H9 (cell line): ENCODE measurements around the gene SHLD2. TPM values are rescaled to one million over a fixed set of nuclear protein-coding genes. Genes with fewer than 3 reads are reported as not detected.
"Not testable (repeated sequence)": the region's sequence is repeated elsewhere in the genome, so short reads cannot be mapped to it uniquely, and the experiment has no call there.

ENCODE experiments used
- DNase-seq: peaks from one replicate; pipeline ENCODE4 v3.0.0-alpha.2; 2017
- H2AFZ ChIP-seq: one replicate; pipeline ENCODE4 v1.6.1; 2013; ENCODE audit warnings: mild to moderate bottlenecking, low read length, control low read depth, moderate library complexity
- H2AK5ac ChIP-seq: 2 replicates; pipeline ENCODE4 v1.6.1; 2013; ENCODE audit warnings: low read length, control low read depth, mixed read lengths; ENCODE audit not compliant: insufficient read length
- H2BK120ac ChIP-seq: one replicate; pipeline ENCODE4 v1.6.1; 2013; ENCODE audit warnings: low read depth, mild to moderate bottlenecking, low read length, control low read depth, inconsistent platforms; ENCODE audit not compliant: poor library complexity, severe bottlenecking
- H2BK12ac ChIP-seq: 2 replicates; pipeline ENCODE4 v1.6.1; 2013; ENCODE audit warnings: low read length, control low read depth, mixed read lengths, low read depth; ENCODE audit not compliant: insufficient read length
- H2BK15ac ChIP-seq: 2 replicates; pipeline ENCODE4 v1.6.1; 2013; ENCODE audit warnings: low read depth, low read length, control low read depth
- H2BK20ac ChIP-seq: one replicate; pipeline ENCODE4 v1.6.1; 2013; ENCODE audit warnings: low read depth, mild to moderate bottlenecking, low read length, control low read depth, inconsistent platforms; ENCODE audit not compliant: poor library complexity, severe bottlenecking
- H2BK5ac ChIP-seq: 2 replicates; pipeline ENCODE4 v1.6.1; 2013; ENCODE audit warnings: low read length, control low read depth, mixed read lengths; ENCODE audit not compliant: insufficient read length
- H3K14ac ChIP-seq: 2 replicates; pipeline ENCODE4 v1.6.1; 2013; ENCODE audit warnings: low read length, control low read depth; ENCODE audit not compliant: insufficient read depth
- H3K18ac ChIP-seq: 2 replicates; pipeline ENCODE4 v1.6.1; 2013; ENCODE audit warnings: low read depth, mild to moderate bottlenecking, mixed read lengths, low read length, control low read depth; ENCODE audit not compliant: insufficient read length
- H3K23ac ChIP-seq: 2 replicates; pipeline ENCODE4 v1.6.1; 2013; ENCODE audit warnings: low read length, control low read depth, mixed read lengths, low read depth; ENCODE audit not compliant: insufficient read length
- H3K23me2 ChIP-seq: 2 replicates; pipeline ENCODE4 v1.6.1; 2013; ENCODE audit warnings: low read depth, mild to moderate bottlenecking, mixed read lengths, low read length, control low read depth; ENCODE audit not compliant: insufficient read length, poor library complexity, severe bottlenecking
- H3K27ac ChIP-seq: 2 replicates; pipeline ENCODE4 v1.5.1; 2013; ENCODE audit warnings: low read length, control low read depth, mixed read lengths, low read depth; ENCODE audit not compliant: insufficient read length
- H3K27me3 ChIP-seq: 2 replicates; pipeline ENCODE4 v1.6.1; 2013; ENCODE audit warnings: low read length, control low read depth, inconsistent platforms; ENCODE audit not compliant: insufficient read depth
- H3K4ac ChIP-seq: 2 replicates; pipeline ENCODE4 v1.6.1; 2013; ENCODE audit warnings: low read depth, mild to moderate bottlenecking, control low read depth, inconsistent platforms, low read length, moderate library complexity
- H3K4me1 ChIP-seq: 2 replicates; pipeline ENCODE4 v1.6.1; 2013; ENCODE audit warnings: low read length, control low read depth, inconsistent platforms; ENCODE audit not compliant: insufficient read depth
- H3K4me2 ChIP-seq: 2 replicates; pipeline ENCODE4 v1.6.1; 2013; ENCODE audit warnings: low read length, control low read depth, mixed read lengths; ENCODE audit not compliant: insufficient read length, insufficient read depth
- H3K56ac ChIP-seq: 2 replicates; pipeline ENCODE4 v1.6.1; 2013; ENCODE audit warnings: low read depth, mild to moderate bottlenecking, mixed read lengths, low read length, control low read depth; ENCODE audit not compliant: insufficient read length
- H3K79me1 ChIP-seq: 2 replicates; pipeline ENCODE4 v1.6.1; 2013; ENCODE audit warnings: low read depth, mild to moderate bottlenecking, moderate library complexity, low read length, control low read depth, inconsistent platforms; ENCODE audit not compliant: insufficient read depth, poor library complexity, severe bottlenecking
- H3K79me2 ChIP-seq: 2 replicates; pipeline ENCODE4 v1.6.1; 2013; ENCODE audit warnings: low read length, control low read depth, inconsistent platforms; ENCODE audit not compliant: insufficient read depth
- H3K9ac ChIP-seq: 2 replicates; pipeline ENCODE4 v1.6.1; 2013; ENCODE audit warnings: low read length, control low read depth, mixed read lengths; ENCODE audit not compliant: insufficient read length; ENCODE audit errors: extremely low read depth
- H3K9me3 ChIP-seq: one replicate; pipeline ENCODE4 v1.6.1; 2013; ENCODE audit warnings: low read depth, low read length, inconsistent platforms; ENCODE audit not compliant: control insufficient read depth
- H3T11ph ChIP-seq: one replicate; pipeline ENCODE4 v1.6.1; 2013; ENCODE audit warnings: mild to moderate bottlenecking, low read length, control low read depth, inconsistent platforms
- H4K20me1 ChIP-seq: one replicate; pipeline ENCODE4 v1.6.1; 2013; ENCODE audit not compliant: control insufficient read depth, insufficient read length, insufficient read depth
- H4K5ac ChIP-seq: 2 replicates; pipeline ENCODE4 v1.6.1; 2013; ENCODE audit warnings: low read depth, mild to moderate bottlenecking, mixed read lengths, low read length, control low read depth; ENCODE audit not compliant: insufficient read length
- H4K8ac ChIP-seq: replicated peaks from 2 replicates; pipeline ENCODE4 v1.6.1; 2013; ENCODE audit warnings: low read length, control low read depth, mixed read lengths, low read depth; ENCODE audit not compliant: insufficient read length
- H4K91ac ChIP-seq: 2 replicates; pipeline ENCODE4 v1.6.1; 2013; ENCODE audit warnings: low read depth, mild to moderate bottlenecking, moderate library complexity, mixed read lengths, low read length, control low read depth; ENCODE audit not compliant: insufficient read length
- H3K27ac Mint-ChIP-seq, 3 experiments: 2 replicates in 2 of 3; 3 replicates in 1 of 3; pipeline ENCODE4 v1.8.0; 2020 to 2021; ENCODE audit warnings: mixed read lengths in 3 of 3, mild to moderate bottlenecking in 1 of 3, moderate library complexity in 1 of 3
- H3K27me3 Mint-ChIP-seq: 2 replicates; pipeline ENCODE4 v1.8.0; 2021; ENCODE audit warnings: low read depth, mild to moderate bottlenecking, moderate library complexity, mixed read lengths
- H3K36me3 Mint-ChIP-seq, 3 experiments: 2 replicates in 2 of 3; 3 replicates in 1 of 3; pipeline ENCODE4 v1.8.0; 2020 to 2021; ENCODE audit warnings: low read depth in 3 of 3, mixed read lengths in 3 of 3; ENCODE audit not compliant: insufficient read depth in 1 of 3
- H3K4me1 Mint-ChIP-seq, 2 experiments: 2 replicates each; pipeline ENCODE4 v1.8.0; 2020; ENCODE audit warnings: mixed read lengths in 2 of 2
- H3K4me3 Mint-ChIP-seq, 2 experiments: 2 replicates in 1 of 2; 3 replicates in 1 of 2; pipeline ENCODE4 v1.8.0; 2020 to 2021; ENCODE audit warnings: mild to moderate bottlenecking in 2 of 2, mixed read lengths in 2 of 2, moderate library complexity in 1 of 2
- H3K9me3 Mint-ChIP-seq, 2 experiments: 2 replicates in 1 of 2; 3 replicates in 1 of 2; pipeline ENCODE4 v1.8.0; 2020; ENCODE audit warnings: mild to moderate bottlenecking in 2 of 2, mixed read lengths in 2 of 2, moderate library complexity in 1 of 2
- WGBS: extraction: QIAGEN DNeasy Blood & Tissue Kit; methylation state at CpG from one replicate; pipeline ENCODE4 v1.1.7; 2013; ENCODE audit warnings: missing lambda C conversion rate, low lambda C conversion rate, mixed read lengths; ENCODE audit not compliant: insufficient read length; ENCODE audit errors: extremely low coverage; 5-methylcytosine and 5-hydroxymethylcytosine counted together
- total RNA-seq: library from RNA; stranded (reverse); gene quantifications from 2 replicates; pipeline ENCODE4 v1.2.1, GENCODE V29; 2021

Gene SHLD2
- total RNA-seq, 1 experiment from 2014 or later, result 27.8 TPM

DNA sequence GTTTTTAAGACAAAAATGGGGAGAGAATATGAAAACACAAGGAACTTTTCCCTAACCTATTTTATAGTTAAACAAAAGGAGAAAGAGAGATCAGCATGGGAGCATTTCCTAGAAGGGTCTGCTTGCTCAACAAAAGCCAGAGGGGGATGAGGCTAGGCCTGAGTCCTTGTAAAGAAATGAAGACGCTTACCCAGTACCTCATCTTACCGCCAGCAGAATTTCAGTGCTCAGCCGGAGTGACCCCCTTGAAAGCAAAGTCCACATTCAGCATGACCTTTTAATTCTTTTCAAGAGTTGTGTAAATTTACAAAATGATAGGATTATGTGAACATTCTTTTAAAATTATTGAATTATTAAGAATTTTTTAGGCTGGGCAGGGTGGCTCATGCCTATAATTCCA lies 82.6 kb downstream of the SHLD2 start:
- H3K18ac ChIP-seq, H3K79me1 ChIP-seq, DNase-seq, H3K36me3 Mint-ChIP-seq, H2BK15ac ChIP-seq, H3K27me3 ChIP-seq, H2BK20ac ChIP-seq, H2BK120ac ChIP-seq, H3K56ac ChIP-seq, H3K9ac ChIP-seq, H4K5ac ChIP-seq, H3K9me3 Mint-ChIP-seq, H4K8ac ChIP-seq, H3K14ac ChIP-seq, H3T11ph ChIP-seq, H4K91ac ChIP-seq, H4K20me1 ChIP-seq, H3K23me2 ChIP-seq, H2BK5ac ChIP-seq, H3K27ac Mint-ChIP-seq, H3K27ac ChIP-seq, H3K79me2 ChIP-seq, H3K4me3 Mint-ChIP-seq, H3K9me3 ChIP-seq, H2BK12ac ChIP-seq, H3K23ac ChIP-seq, H3K27me3 Mint-ChIP-seq, H3K4ac ChIP-seq, H3K4me2 ChIP-seq, H3K4me1 Mint-ChIP-seq, H2AK5ac ChIP-seq, H2AFZ ChIP-seq, H3K4me1 ChIP-seq: not testable (repeated sequence)
- no CpG with 5 or more reads among the region's 3 CpGs for WGBS

DNA sequence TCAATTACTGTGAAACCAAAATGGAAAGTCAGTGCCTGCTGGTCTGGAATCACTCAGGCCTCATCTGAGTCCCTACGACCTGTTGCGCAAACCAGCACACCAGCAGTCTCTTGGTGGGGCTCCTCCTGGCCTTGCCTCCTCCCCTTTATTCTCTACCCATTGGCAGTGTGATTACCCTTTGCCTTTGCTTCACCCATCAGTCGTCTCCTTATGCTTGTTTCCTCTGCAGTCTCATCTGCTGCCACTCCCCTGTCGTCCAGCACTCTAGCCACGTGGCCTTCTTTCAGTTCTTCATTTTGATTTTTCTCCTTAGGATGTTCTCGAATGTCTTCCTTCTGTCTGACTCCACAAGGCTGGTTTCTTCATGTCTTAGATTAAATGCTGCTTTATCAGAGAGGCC lies 89.4 kb downstream of the SHLD2 start:
- H3K79me1 ChIP-seq, H3K9ac ChIP-seq, H3K4me1 ChIP-seq, H3K9me3 Mint-ChIP-seq, DNase-seq, H3K27me3 ChIP-seq, H3K56ac ChIP-seq, H2AFZ ChIP-seq, H3K27me3 Mint-ChIP-seq, H3K27ac ChIP-seq, H3K14ac ChIP-seq, H3T11ph ChIP-seq, H2BK5ac ChIP-seq, H2BK20ac ChIP-seq, H4K91ac ChIP-seq, H3K23ac ChIP-seq, H3K4me2 ChIP-seq, H4K20me1 ChIP-seq, H2BK15ac ChIP-seq, H3K4ac ChIP-seq, H3K4me1 Mint-ChIP-seq, H2BK120ac ChIP-seq, H2BK12ac ChIP-seq, H3K23me2 ChIP-seq, H4K8ac ChIP-seq, H3K4me3 Mint-ChIP-seq, H3K9me3 ChIP-seq, H3K18ac ChIP-seq, H3K79me2 ChIP-seq, H2AK5ac ChIP-seq, H4K5ac ChIP-seq: not testable (repeated sequence)
- Mint-ChIP-seq H3K36me3 (peaks cover 14 to 24% (median 15%) of the 10 kb centered on the region in 3 experiments; a peak in 6 of 7 replicates), H3K27ac (peak overlapping the region in 1 of 3 experiments; percentile 1; a peak in 1 of 7 replicates)
- no CpG with 5 or more reads among the region's 6 CpGs for WGBS
